Keratinocyte (primary cell): Measurements from ENCODE around the gene TMEM185B.

Experiments used
- CTCF ChIP-seq, 3 experiments: IDR thresholded peaks in 1 of 3; conservative IDR thresholded peaks in 1 of 3; optimal IDR thresholded peaks in 1 of 3; 2 replicates in 2 of 3; 3 replicates in 1 of 3; pipeline versions ENCODE3 to v1.5.1; 2011; ENCODE audit warnings: low read length in 3 of 3, mild to moderate bottlenecking in 3 of 3, moderate library complexity in 2 of 3, control low read depth in 1 of 3, inconsistent platforms in 1 of 3; ENCODE audit not compliant: insufficient read depth in 2 of 3; ENCODE audit errors: extremely low read depth in 1 of 3
- EZH2 ChIP-seq: IDR thresholded peaks from one replicate; pipeline ENCODE4 v1.6.1; 2012; ENCODE audit warnings: inconsistent platforms, mild to moderate bottlenecking, low read length, moderate library complexity

- no peak for TF ChIP-seq EZH2
- TF ChIP-seq CTCF (optimal IDR thresholded peaks at IDR 0.05 in 1 of 3, IDR thresholded peaks at IDR 0.05 in 1 of 3, conservative IDR thresholded peaks at IDR 0.05 in 1 of 3; ENCODE audit: extremely low read depth in 1 of 3, insufficient read depth in 2 of 3, low read length in 3 of 3) = no peak
Measured at GRCh38 chr2:120226316-120226715, 3.1 kb upstream of the TMEM185B start.
